ENCODE data around the gene LCK. TPM values are rescaled to one million over a fixed set of nuclear protein-coding genes. Genes with fewer than 3 reads are reported as not detected.
A peak's percentile ranks its signal among the peaks of the same experiment; 100 is the strongest.

The LCK gene
- total RNA-seq, 3 donors from 2014 or later, result 187 to 238 (median 237) TPM

GRCh38 chr1:32224285-32224684 is 26.8 kb upstream of the LCK start:
- no peaks in the 10 kb centered on the region for H3K9me3 Mint-ChIP-seq
- DNase-seq, result no peak
- H3K4me1 Mint-ChIP-seq (ENCODE audit: low read depth), result peaks cover 35% of the 10 kb centered on the region
- H3K4me3 Mint-ChIP-seq, result peak overlapping the region; percentile 97
- H3K36me3 Mint-ChIP-seq (ENCODE audit: insufficient read depth), result peaks cover 36% of the 10 kb centered on the region
- no peaks in the 10 kb centered on the region for H3K27me3 Mint-ChIP-seq (ENCODE audit: low read depth)
- ATAC-seq, result no peak

- Mint-ChIP-seq H3K9me3 (no peaks in the 10 kb centered on the region), H3K4me1 (ENCODE audit: low read depth) (peaks cover 14% of the 10 kb centered on the region), H3K4me3 (no peak overlapping the region), H3K36me3 (ENCODE audit: insufficient read depth) (peaks cover 39% of the 10 kb centered on the region), H3K27me3 (ENCODE audit: low read depth) (no peaks in the 10 kb centered on the region)
- ATAC-seq (no peak), DNase-seq (no peak)
Measured at GRCh38 chr1:32228771-32229170, 22.3 kb upstream of the LCK start.

GRCh38 chr1:32231843-32232432 is 19.1 kb upstream of the LCK start:
- Mint-ChIP-seq H3K9me3 (no peaks in the 10 kb centered on the region), H3K4me1 (ENCODE audit: low read depth) (peaks cover 3% of the 10 kb centered on the region), H3K27me3 (ENCODE audit: low read depth) (no peaks in the 10 kb centered on the region), H3K36me3 (ENCODE audit: insufficient read depth) (peaks cover 31% of the 10 kb centered on the region), H3K4me3 (no peak overlapping the region)
- no peak for ATAC-seq
- no peak for DNase-seq

- H3K27me3 Mint-ChIP-seq (ENCODE audit: low read depth), result no peaks in the 10 kb centered on the region
- no peak for ATAC-seq
- peaks cover 26% of the 10 kb centered on the region for H3K36me3 Mint-ChIP-seq (ENCODE audit: insufficient read depth)
- no peaks in the 10 kb centered on the region for H3K9me3 Mint-ChIP-seq
- DNase-seq, result no peak
- no peak overlapping the region for H3K4me3 Mint-ChIP-seq
- H3K4me1 Mint-ChIP-seq (ENCODE audit: low read depth), result peaks cover 3% of the 10 kb centered on the region
Measured at GRCh38 chr1:32232558-32233304, 18.3 kb upstream of the LCK start.

- Mint-ChIP-seq H3K36me3 (ENCODE audit: insufficient read depth) (peaks cover 11% of the 10 kb centered on the region), H3K4me1 (ENCODE audit: low read depth) (peaks cover 2% of the 10 kb centered on the region), H3K4me3 (no peak overlapping the region), H3K9me3 (no peaks in the 10 kb centered on the region), H3K27me3 (ENCODE audit: low read depth) (no peaks in the 10 kb centered on the region)
- ATAC-seq (no peak), DNase-seq (no peak)
Measured at GRCh38 chr1:32234792-32235191, 16.3 kb upstream of the LCK start.

- H3K27me3 Mint-ChIP-seq (ENCODE audit: low read depth), result no peaks in the 10 kb centered on the region
- peaks cover 20% of the 10 kb centered on the region for H3K4me1 Mint-ChIP-seq (ENCODE audit: low read depth)
- H3K4me3 Mint-ChIP-seq, result peak overlapping the region; percentile 84
- ATAC-seq (no peak), DNase-seq (no peak)
- peaks cover 6% of the 10 kb centered on the region for H3K36me3 Mint-ChIP-seq (ENCODE audit: insufficient read depth)
- no peaks in the 10 kb centered on the region for H3K9me3 Mint-ChIP-seq
Measured at GRCh38 chr1:32239337-32239736, 11.7 kb upstream of the LCK start.

- DNase-seq (no peak), ATAC-seq (no peak)
- no peaks in the 10 kb centered on the region for H3K9me3 Mint-ChIP-seq
- H3K36me3 Mint-ChIP-seq (ENCODE audit: insufficient read depth), result peaks cover 6% of the 10 kb centered on the region
- peak overlapping the region; percentile 84 for H3K4me3 Mint-ChIP-seq
- H3K27me3 Mint-ChIP-seq (ENCODE audit: low read depth), result no peaks in the 10 kb centered on the region
- H3K4me1 Mint-ChIP-seq (ENCODE audit: low read depth), result peaks cover 20% of the 10 kb centered on the region
Measured at GRCh38 chr1:32239790-32240139, 11.3 kb upstream of the LCK start.

GRCh38 chr1:32240140-32240951 is 10.7 kb upstream of the LCK start:
- DNase-seq (peak; percentile 58), ATAC-seq (peak; percentile 70 to 75)
- no peaks in the 10 kb centered on the region for H3K27me3 Mint-ChIP-seq (ENCODE audit: low read depth)
- peak overlapping the region; percentile 84 for H3K4me3 Mint-ChIP-seq
- peaks cover 6% of the 10 kb centered on the region for H3K36me3 Mint-ChIP-seq (ENCODE audit: insufficient read depth)
- H3K9me3 Mint-ChIP-seq, result no peaks in the 10 kb centered on the region
- H3K4me1 Mint-ChIP-seq (ENCODE audit: low read depth), result peaks cover 20% of the 10 kb centered on the region

- ATAC-seq (peak; percentile 68 to 69), DNase-seq (peak; percentile 32)
- peak overlapping the region; percentile 84 for H3K4me3 Mint-ChIP-seq
- H3K27me3 Mint-ChIP-seq (ENCODE audit: low read depth), result no peaks in the 10 kb centered on the region
- H3K9me3 Mint-ChIP-seq, result no peaks in the 10 kb centered on the region
- H3K36me3 Mint-ChIP-seq (ENCODE audit: insufficient read depth), result peaks cover under 1% of the 10 kb centered on the region
- peaks cover 20% of the 10 kb centered on the region for H3K4me1 Mint-ChIP-seq (ENCODE audit: low read depth)
Measured at GRCh38 chr1:32241001-32241763, 9.9 kb upstream of the LCK start.

GRCh38 chr1:32242341-32242851 is 8.7 kb upstream of the LCK start:
- Mint-ChIP-seq H3K4me3 (no peak overlapping the region), H3K4me1 (ENCODE audit: low read depth) (peaks cover 31% of the 10 kb centered on the region), H3K9me3 (no peaks in the 10 kb centered on the region), H3K27me3 (ENCODE audit: low read depth) (no peaks in the 10 kb centered on the region), H3K36me3 (ENCODE audit: insufficient read depth) (no peaks in the 10 kb centered on the region)
- no peak for DNase-seq
- ATAC-seq, result no peak

GRCh38 chr1:32246888-32247273 is 4.2 kb upstream of the LCK start, which contains the start of gene FAM167B:
TSS of gene FAM167B (plus strand) at chr1:32247222. CDS start at chr1:32247422, 200 bp downstream.
- no peak for ATAC-seq
- peak within 1 kb of the TSS; percentile 44 for H3K4me3 Mint-ChIP-seq
- peaks cover 56% of the 10 kb centered on the region for H3K4me1 Mint-ChIP-seq (ENCODE audit: low read depth)
- H3K27me3 Mint-ChIP-seq (ENCODE audit: low read depth), result no peaks in the 10 kb centered on the region
- H3K36me3 Mint-ChIP-seq (ENCODE audit: insufficient read depth), result peaks cover 1% of the 10 kb centered on the region
- H3K9me3 Mint-ChIP-seq, result no peaks in the 10 kb centered on the region
- DNase-seq, result no peak

- Mint-ChIP-seq H3K4me1 (ENCODE audit: low read depth) (peaks cover 54% of the 10 kb centered on the region), H3K36me3 (ENCODE audit: insufficient read depth) (peaks cover 2% of the 10 kb centered on the region), H3K9me3 (no peaks in the 10 kb centered on the region), H3K27me3 (ENCODE audit: low read depth) (no peaks in the 10 kb centered on the region), H3K4me3 (no peak overlapping the region)
- ATAC-seq (no peak), DNase-seq (no peak)
Measured at GRCh38 chr1:32247452-32247851, 3.6 kb upstream of the LCK start.

- DNase-seq (peak; percentile 71), ATAC-seq (peak; percentile 16 to 27)
- no peaks in the 10 kb centered on the region for H3K27me3 Mint-ChIP-seq (ENCODE audit: low read depth)
- H3K4me1 Mint-ChIP-seq (ENCODE audit: low read depth), result peaks cover 56% of the 10 kb centered on the region
- H3K4me3 Mint-ChIP-seq, result peak overlapping the region; percentile 44
- peaks cover 2% of the 10 kb centered on the region for H3K36me3 Mint-ChIP-seq (ENCODE audit: insufficient read depth)
- no peaks in the 10 kb centered on the region for H3K9me3 Mint-ChIP-seq
Measured at GRCh38 chr1:32247983-32248889, 2.8 kb upstream of the LCK start.

Data from activated T-cell treated with anti-CD3 and anti-CD28 coated beads, Interleukin-2, amount 50 U/mL, for 4 hours (primary cell).